Measurements from ENCODE around the gene GUCY2C.

GUCY2C gene

DNA sequence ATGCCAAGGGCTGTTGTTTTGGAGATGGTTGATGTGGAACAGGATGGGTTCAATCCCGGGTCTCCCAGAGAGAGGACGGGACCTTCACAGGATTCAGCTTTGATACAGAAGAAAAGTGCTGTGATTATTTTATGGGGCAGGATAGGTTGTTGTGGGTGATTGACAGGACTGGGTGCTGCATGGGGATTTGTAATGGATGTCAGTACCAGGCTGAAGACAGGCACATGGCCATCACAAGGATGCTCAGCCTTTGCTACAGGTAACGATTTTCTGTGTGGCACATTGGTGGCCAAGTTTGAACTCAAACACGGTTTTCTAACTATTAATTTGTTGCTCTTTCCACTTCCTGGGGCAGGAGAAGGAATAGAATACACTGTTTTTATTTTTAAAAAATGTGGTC, 4.5 kb upstream of the GUCY2C start:
- no peak for DNase-seq (ENCODE audit: extremely low spot score)
- TF ChIP-seq, protein P1, sequence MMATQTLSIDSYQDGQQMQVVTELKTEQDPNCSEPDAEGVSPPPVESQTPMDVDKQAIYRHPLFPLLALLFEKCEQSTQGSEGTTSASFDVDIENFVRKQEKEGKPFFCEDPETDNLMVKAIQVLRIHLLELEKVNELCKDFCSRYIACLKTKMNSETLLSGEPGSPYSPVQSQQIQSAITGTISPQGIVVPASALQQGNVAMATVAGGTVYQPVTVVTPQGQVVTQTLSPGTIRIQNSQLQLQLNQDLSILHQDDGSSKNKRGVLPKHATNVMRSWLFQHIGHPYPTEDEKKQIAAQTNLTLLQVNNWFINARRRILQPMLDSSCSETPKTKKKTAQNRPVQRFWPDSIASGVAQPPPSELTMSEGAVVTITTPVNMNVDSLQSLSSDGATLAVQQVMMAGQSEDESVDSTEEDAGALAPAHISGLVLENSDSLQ (IDR thresholded peaks at IDR 0.05): peak; percentile 19; the same call in 1 of the 2 replicates
- no peak for TF ChIP-seq L3MBTL2 (conservative IDR thresholded peaks at IDR 0.05)
- CTCF ChIA-PET: no interaction called here
- POLR2A ChIA-PET: no interaction called here

DNA sequence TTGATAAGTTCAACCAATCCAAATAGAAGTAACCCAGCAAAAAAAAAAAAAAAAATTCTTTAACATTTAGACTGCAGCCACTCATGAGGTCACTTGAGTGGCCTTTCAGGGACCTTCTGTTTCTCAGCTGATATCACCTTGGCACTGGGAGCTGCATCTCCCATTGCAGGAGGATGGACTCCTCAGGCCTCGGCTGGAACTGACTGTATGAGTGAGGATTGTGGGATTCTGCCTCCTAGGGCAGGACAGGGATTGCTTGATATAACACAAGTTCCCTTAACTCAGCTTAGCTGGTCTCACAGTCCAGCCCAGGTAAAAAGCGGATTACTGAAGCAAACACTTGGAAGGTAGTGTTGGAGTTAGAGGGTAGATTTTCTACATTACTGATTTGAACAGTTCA, 3.5 kb upstream of the GUCY2C start:
- CTCF ChIA-PET: no interaction called here
- POLR2A ChIA-PET: no interaction called here
- TF ChIP-seq ARNT (IDR thresholded peaks at IDR 0.05): no peak
- no peak for TF ChIP-seq SUZ12 (IDR thresholded peaks at IDR 0.05)
- TF ChIP-seq SP1 (IDR thresholded peaks at IDR 0.05): no peak
- TF ChIP-seq LEF1 (IDR thresholded peaks at IDR 0.05; ENCODE audit: borderline replicate concordance): no peak
- no peak for TF ChIP-seq FOXM1 (IDR thresholded peaks at IDR 0.05; ENCODE audit: borderline replicate concordance)
- TF ChIP-seq FOXK2 (IDR thresholded peaks at IDR 0.05): no peak
- TF ChIP-seq HDGF (IDR thresholded peaks at IDR 0.05; ENCODE audit: borderline replicate concordance): no peak
- no peak for TF ChIP-seq CTBP1 (IDR thresholded peaks at IDR 0.05; ENCODE audit: borderline replicate concordance)
- TF ChIP-seq NFRKB (IDR thresholded peaks at IDR 0.05): no peak
- TF ChIP-seq, protein P1 (IDR thresholded peaks at IDR 0.05): no peak
- TF ChIP-seq ZNF384 (IDR thresholded peaks at IDR 0.05): no peak
- no peak for DNase-seq (ENCODE audit: extremely low spot score)

DNA sequence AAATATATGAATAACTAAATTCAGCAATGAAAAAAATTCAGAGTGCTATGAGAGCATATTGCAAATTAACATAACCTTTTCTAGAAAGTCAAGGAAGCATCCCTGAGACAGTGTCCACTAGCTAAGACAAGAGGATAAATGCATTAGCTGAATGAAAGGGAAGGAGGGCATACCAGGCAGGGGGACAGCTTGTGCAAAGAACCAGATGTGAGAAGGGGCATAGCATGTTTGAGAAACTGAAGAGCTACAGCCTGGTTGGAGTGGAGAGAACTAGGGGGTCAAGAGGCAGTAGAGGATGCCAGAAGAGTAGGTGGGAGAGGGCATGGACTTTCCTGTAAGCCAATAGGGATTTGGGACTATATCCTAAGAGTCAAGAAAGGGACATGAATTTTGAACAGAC, 2.2 kb upstream of the GUCY2C start:
- ChIA-PET CTCF (no interaction called here), POLR2A (no interaction called here)
- TF ChIP-seq FOXM1 (IDR thresholded peaks at IDR 0.05; ENCODE audit: borderline replicate concordance) (no peak), ELF4 (IDR thresholded peaks at IDR 0.05) (no peak), FOXK2 (IDR thresholded peaks at IDR 0.05) (no peak), ZNF384 (IDR thresholded peaks at IDR 0.05) (no peak), SUZ12 (IDR thresholded peaks at IDR 0.05) (no peak), BHLHE40 (IDR thresholded peaks at IDR 0.05; ENCODE audit: borderline replicate concordance) (no peak), CTBP1 (IDR thresholded peaks at IDR 0.05; ENCODE audit: borderline replicate concordance) (no peak), HDGF (IDR thresholded peaks at IDR 0.05; ENCODE audit: borderline replicate concordance) (no peak), TARDBP (IDR thresholded peaks at IDR 0.05) (no peak), NFRKB (IDR thresholded peaks at IDR 0.05) (no peak), L3MBTL2 (conservative IDR thresholded peaks at IDR 0.05) (no peak), SP1 (IDR thresholded peaks at IDR 0.05) (no peak), FOXA1 (IDR thresholded peaks at IDR 0.05) (no peak), LEF1 (IDR thresholded peaks at IDR 0.05; ENCODE audit: borderline replicate concordance) (no peak), ARNT (IDR thresholded peaks at IDR 0.05) (no peak)
- TF ChIP-seq, protein P1 (IDR thresholded peaks at IDR 0.05): no peak
- no peak for DNase-seq (ENCODE audit: extremely low spot score)

DNA sequence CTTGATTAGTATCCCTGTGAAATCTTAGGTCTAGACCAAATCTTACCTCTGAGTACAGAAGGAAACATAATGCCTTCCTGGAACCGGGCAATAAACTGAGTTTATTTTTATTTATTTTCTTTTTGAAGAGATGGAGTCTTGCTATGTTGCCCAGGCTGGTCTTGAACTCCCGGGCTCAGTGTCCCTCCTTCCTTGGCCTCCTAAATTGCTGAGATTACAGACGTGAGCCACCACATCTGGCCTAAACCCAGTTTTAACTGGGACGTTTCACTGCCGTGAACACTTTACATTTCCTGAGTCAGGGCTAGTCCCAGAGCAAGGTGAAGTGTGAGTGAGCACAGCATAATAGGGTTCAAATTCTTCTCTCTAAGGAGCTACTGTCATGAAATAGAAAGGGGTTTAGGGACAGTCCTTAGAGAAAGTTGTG, 671 bp downstream of the GUCY2C start:
- ChIA-PET CTCF (no interaction called here), POLR2A (no interaction called here)
- DNase-seq (ENCODE audit: extremely low spot score): no peak
- TF ChIP-seq L3MBTL2 (conservative IDR thresholded peaks at IDR 0.05) (no peak), ELF4 (IDR thresholded peaks at IDR 0.05) (no peak), LEF1 (IDR thresholded peaks at IDR 0.05; ENCODE audit: borderline replicate concordance) (no peak)
- TF ChIP-seq, protein P1 (IDR thresholded peaks at IDR 0.05): no peak

DNA sequence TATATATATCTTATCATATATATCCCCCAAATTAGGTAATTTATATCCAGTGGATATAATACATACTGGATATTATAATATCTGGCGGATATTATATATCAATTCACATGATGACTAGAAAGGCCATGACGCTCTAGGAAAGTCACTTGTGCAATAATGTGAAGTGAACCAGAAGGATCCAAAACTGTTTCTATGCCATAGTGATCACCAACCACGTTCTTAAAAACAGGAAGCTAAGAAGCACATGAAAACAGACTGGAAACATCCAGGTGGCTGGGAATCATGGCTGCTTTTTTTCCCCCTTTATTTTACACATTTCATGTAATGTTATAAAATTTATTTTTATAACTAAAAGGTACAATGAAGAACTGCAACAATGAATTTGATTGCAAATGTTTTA, 1.4 kb downstream of the GUCY2C start:
- CTCF ChIA-PET: no interaction called here
- no peak for DNase-seq (ENCODE audit: extremely low spot score)
- no peak for TF ChIP-seq ARNT (IDR thresholded peaks at IDR 0.05)
- TF ChIP-seq FOXA1 (IDR thresholded peaks at IDR 0.05): no peak
- TF ChIP-seq TARDBP (IDR thresholded peaks at IDR 0.05): no peak
- TF ChIP-seq SP1 (IDR thresholded peaks at IDR 0.05): no peak
- no peak for TF ChIP-seq HDGF (IDR thresholded peaks at IDR 0.05; ENCODE audit: borderline replicate concordance)
- TF ChIP-seq L3MBTL2 (conservative IDR thresholded peaks at IDR 0.05): no peak
- TF ChIP-seq CTBP1 (IDR thresholded peaks at IDR 0.05; ENCODE audit: borderline replicate concordance): no peak
- no peak for TF ChIP-seq ZNF384 (IDR thresholded peaks at IDR 0.05)
- TF ChIP-seq FOXK2 (IDR thresholded peaks at IDR 0.05): no peak
- TF ChIP-seq NFRKB (IDR thresholded peaks at IDR 0.05): no peak
- POLR2A ChIA-PET: no interaction called here

DNA sequence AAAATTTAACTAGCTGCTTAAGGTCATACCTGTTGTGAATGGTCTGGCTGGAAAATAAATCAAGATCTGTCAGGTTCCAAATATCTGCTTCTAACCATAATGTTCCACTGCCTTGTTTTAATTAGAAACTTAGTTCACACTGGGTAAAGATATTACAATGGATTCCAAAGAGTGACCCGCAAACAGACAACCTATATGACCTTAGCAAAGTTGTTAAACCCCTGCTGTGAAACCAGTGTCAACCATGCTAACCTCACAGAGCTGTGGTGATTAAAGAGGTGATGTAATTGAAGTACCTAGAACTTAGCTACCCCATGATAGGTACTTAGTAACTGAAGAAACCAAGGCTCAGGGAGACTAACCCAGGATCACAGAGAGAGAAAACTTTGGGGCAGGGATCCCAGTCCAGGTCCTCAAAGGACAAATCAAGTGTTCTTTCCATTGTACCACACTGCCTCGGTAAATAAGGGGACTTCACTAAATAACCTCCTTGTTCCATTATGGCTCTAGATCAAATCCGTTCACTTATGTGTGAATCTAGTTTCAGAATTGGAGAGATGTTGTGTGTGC, 2.2 kb downstream of the GUCY2C start:
- ChIA-PET POLR2A (no interaction called here), CTCF (no interaction called here)
- no peak for TF ChIP-seq SP1 (IDR thresholded peaks at IDR 0.05)
- no peak for TF ChIP-seq ZNF384 (IDR thresholded peaks at IDR 0.05)
- TF ChIP-seq ARNT (IDR thresholded peaks at IDR 0.05): no peak
- TF ChIP-seq SUZ12 (IDR thresholded peaks at IDR 0.05): no peak
- TF ChIP-seq CTBP1 (IDR thresholded peaks at IDR 0.05; ENCODE audit: borderline replicate concordance): no peak
- TF ChIP-seq HDGF (IDR thresholded peaks at IDR 0.05; ENCODE audit: borderline replicate concordance): no peak
- no peak for TF ChIP-seq FOXK2 (IDR thresholded peaks at IDR 0.05)
- DNase-seq (ENCODE audit: extremely low spot score): no peak

Measured in HEK293T (cell line).